ENCODE results near the gene BRCA1.
"Not testable (repeated sequence)": the region's sequence is repeated elsewhere in the genome, so short reads cannot be mapped to it uniquely, and the experiment has no call there.

DNA sequence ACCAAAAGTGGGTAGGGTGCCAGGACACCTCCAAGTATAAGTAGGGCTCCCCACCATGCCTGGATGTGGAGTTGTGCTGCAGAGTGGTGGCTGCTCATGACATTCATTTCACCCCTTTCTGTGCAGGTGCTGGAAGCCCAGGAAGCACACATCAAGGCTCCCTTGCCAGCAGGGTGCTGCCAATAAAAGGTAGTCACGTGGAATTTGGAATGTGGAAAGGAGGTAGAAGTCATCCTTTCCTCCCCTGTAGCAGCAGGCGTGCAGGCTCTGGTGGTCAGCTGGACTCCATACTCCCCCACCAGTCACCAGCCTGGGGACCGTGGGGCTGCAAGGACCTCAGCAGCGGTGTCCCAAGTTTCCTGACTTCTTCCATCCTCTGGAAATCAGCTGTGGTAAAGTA is 13.4 kb upstream of the BRCA1 start:
- TF ChIP-seq, protein P1, sequence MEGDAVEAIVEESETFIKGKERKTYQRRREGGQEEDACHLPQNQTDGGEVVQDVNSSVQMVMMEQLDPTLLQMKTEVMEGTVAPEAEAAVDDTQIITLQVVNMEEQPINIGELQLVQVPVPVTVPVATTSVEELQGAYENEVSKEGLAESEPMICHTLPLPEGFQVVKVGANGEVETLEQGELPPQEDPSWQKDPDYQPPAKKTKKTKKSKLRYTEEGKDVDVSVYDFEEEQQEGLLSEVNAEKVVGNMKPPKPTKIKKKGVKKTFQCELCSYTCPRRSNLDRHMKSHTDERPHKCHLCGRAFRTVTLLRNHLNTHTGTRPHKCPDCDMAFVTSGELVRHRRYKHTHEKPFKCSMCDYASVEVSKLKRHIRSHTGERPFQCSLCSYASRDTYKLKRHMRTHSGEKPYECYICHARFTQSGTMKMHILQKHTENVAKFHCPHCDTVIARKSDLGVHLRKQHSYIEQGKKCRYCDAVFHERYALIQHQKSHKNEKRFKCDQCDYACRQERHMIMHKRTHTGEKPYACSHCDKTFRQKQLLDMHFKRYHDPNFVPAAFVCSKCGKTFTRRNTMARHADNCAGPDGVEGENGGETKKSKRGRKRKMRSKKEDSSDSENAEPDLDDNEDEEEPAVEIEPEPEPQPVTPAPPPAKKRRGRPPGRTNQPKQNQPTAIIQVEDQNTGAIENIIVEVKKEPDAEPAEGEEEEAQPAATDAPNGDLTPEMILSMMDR (IDR thresholded peaks at IDR 0.05), result not testable (repeated sequence)
- TF ChIP-seq POLR2A (IDR thresholded peaks at IDR 0.05), result not testable (repeated sequence)

Measured in lower leg skin (tissue), 3 donors.